Motor neuron (in vitro differentiated cells): Measurements from ENCODE around the gene PTPRN. TPM values are rescaled to one million over a fixed set of nuclear protein-coding genes. Genes with fewer than 3 reads are reported as not detected.

ENCODE experiments used
- ATAC-seq, 8 experiments: fragments of 200-7000 bp; cut with Tn5 transposase; replicated peaks in 6 of 8; 2 replicates each; pipeline ENCODE4 v1.8.0; 2021; ENCODE audit warnings: mild to moderate bottlenecking in 8 of 8, moderate library complexity in 8 of 8
- H3K27ac ChIP-seq, 2 donors: fragments of 250-450 bp; sonication (Bioruptor Pico); 2 replicates each; pipeline ENCODE4 v1.9.0; 2021; ENCODE audit warnings: antibody characterized with exemption in 2 of 2, mild to moderate bottlenecking in 2 of 2, moderate library complexity in 1 of 2
- H3K4me1 ChIP-seq, 2 donors: fragments of 250-450 bp; sonication (Bioruptor Pico); replicated peaks in 1 of 2; 2 replicates each; pipeline ENCODE4 v1.6.1; 2021; ENCODE audit warnings: antibody characterized with exemption in 2 of 2, mild to moderate bottlenecking in 2 of 2, moderate library complexity in 1 of 2
- H3K4me3 ChIP-seq, 5 donors: fragments of 250-450 bp; sonication (Bioruptor Pico); 2 replicates each; pipeline ENCODE4 v1.9.0; 2021; ENCODE audit warnings: antibody characterized with exemption in 5 of 5, mild to moderate bottlenecking in 5 of 5, moderate library complexity in 4 of 5
- WGBS, 10 experiments: fragments of 450-650 bp; shearing (Covaris generic); methylation state at CpG; one replicate each; pipeline ENCODE4 v1.0.0; 2022; 5-methylcytosine and 5-hydroxymethylcytosine counted together
- in situ Hi-C, 9 experiments: fragments of 400-800 bp; cut with MboI; loops; one replicate each; pipeline ENCODE4 v1.15.0; 2021; ENCODE audit warnings: low sequenced_read_pairs in 9 of 9, low pct_unique_long_range_greater_than_20kb in 2 of 9; ENCODE audit not compliant: unreplicated experiment in 9 of 9
- total RNA-seq, 8 experiments: library from RNA; unstranded; fragments of 300-600 nt; gene quantifications; 2 replicates each; pipeline versions ENCODE4 v1.2.3 to v1.2.4, GENCODE V29; 2022

The PTPRN gene
- total RNA-seq, 8 experiments from 2014 or later: 0.92 to 159 (median 15.3) TPM

DNA sequence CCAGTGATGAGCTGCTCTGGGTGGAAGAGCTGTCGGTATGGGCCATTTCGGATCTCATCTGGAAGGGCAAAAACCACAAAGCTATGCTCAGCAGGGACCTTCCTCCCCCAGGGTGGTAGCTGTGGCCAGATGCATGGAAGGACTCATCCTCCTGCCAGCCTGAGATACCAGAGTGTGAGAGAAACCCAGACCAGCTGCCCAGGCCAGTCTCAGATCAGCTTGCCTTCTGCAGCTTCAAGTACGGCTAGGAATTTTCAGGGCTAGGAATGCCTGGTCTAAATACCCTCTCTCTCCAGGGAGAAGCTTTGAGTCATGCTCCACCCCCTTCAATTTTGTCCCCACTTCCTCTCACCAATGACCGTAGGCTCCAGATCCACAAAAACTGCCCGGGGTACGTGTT lies 57.5 kb downstream of the PTPRN start:
- peaks cover 22 to 29% of the 10 kb centered on the region in 2 donors for H3K4me1 ChIP-seq
- H3K4me3 ChIP-seq: no peak overlapping the region
- in situ Hi-C loops: no loop called here
- no peak for ATAC-seq
- H3K27ac ChIP-seq: no peak overlapping the region
- 50 to 90% (median 79%) methylated on average over 1 to 6 of the region's 6 CpGs; no CpG with 5 or more reads in 6 of the 10 experiments for WGBS, 10 experiments

DNA sequence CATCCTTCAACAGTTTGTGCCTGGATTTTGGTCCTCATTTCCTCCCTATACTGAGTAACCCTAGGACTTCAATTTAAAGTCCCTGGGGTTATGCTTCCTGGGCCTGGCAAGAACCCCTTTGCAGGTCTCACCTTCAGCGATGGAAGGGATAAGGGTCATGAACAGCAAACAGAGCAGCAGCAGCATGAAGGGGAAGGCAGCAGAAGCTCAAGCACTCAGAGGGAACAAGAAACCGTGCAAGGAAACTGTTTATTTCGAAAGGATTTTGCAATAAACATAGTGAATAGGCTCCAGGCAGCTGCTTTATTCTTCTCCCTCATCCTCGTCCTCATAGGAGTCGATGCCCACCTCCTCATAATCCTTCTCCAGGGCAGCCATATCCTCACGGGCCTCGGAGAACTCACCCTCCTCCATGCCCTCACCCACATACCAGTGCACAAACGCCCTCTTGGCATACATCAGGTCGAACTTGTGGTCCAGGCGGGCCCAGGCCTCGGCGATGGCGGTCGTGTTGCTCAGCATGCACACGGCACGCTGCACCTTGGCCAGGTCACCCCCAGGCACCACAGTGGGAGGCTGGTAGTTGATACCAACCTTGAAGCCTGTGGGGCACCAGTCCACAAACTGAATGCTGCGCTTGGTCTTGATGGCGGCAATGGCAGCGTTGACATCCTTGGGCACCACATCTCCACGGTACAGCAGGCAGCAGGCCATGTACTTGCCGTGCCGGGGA lies 59.0 kb downstream of the PTPRN start:
- in situ Hi-C loops: no loop called here
- H3K4me3 ChIP-seq: no peak overlapping the region
- 60 to 95% (median 81%) methylated on average over 2 to 14 of the region's 22 CpGs for WGBS, 10 experiments
- ATAC-seq: no peak
- H3K4me1 ChIP-seq: peaks cover 28 to 37% of the 10 kb centered on the region in 2 donors
- peak overlapping the region; percentile 67 to 85 for H3K27ac ChIP-seq

GRCh38 chr2:219249203-219249980 lies 59.8 kb downstream of the PTPRN start:
- ATAC-seq: peak; percentile 6 to 71 (median 58)
- H3K27ac ChIP-seq: peak overlapping the region; percentile 67 to 85
- in situ Hi-C loops: no loop called here
- H3K4me1 ChIP-seq: peaks cover 32 to 38% of the 10 kb centered on the region in 2 donors
- peak overlapping the region in 2 of 5 donors; percentile 1 to 3 for H3K4me3 ChIP-seq
- WGBS, 10 experiments: 0 to 80% (median 0%) methylated on average over 1 to 2 of the region's 7 CpGs; no CpG with 5 or more reads in 5 of the 10 experiments

DNA sequence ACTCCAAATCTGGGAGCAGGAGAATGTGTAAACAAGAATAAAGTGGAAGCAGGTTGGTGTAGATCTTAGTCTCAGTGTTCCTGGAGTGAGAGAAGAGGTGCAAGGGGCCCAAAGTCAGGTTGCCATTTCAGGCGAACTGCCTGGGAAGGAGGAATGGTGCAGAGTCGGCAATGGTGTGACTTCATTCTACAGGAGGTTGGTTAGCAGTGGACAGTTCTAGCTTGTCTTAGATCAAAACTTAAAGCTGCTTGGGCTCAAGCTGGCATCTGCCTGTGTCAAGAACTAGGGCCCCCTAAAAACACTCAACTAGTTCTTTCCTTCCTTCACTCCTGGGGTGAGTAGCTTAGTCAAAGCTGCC lies 60.4 kb downstream of the PTPRN start:
- Histone ChIP-seq H3K4me3 (peak overlapping the region in 1 of 5 donors; percentile 3), H3K4me1 (peaks cover 34 to 39% of the 10 kb centered on the region in 2 donors), H3K27ac (peak overlapping the region; percentile 67 to 85)
- 0 to 83% (median 73%) methylated on average over 1 to 2 of the region's 2 CpGs; no CpG with 5 or more reads in 4 of the 10 experiments for WGBS, 10 experiments
- in situ Hi-C loops: no loop called here
- ATAC-seq: no peak

GRCh38 chr2:219247678-219248642 lies 61.2 kb downstream of the PTPRN start:
- H3K27ac ChIP-seq: peak overlapping the region in 1 of 2 donors; percentile 15
- H3K4me1 ChIP-seq: peaks cover 26 to 35% of the 10 kb centered on the region in 2 donors

DNA sequence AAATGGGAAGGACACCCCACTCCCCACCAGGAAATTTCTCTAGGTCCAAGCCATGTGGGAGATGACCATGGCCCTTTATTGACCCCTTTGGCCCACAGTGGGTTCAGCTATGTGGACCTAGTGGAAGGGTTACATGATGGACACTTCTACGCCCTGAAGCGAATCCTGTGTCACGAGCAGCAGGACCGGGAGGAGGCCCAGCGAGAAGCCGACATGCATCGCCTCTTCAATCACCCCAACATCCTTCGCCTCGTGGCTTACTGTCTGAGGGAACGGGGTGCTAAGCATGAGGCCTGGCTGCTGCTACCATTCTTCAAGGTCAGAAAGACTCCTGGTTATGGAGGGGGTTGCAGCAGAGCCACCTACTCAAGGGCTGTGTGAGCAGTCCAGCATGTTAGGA lies 62.6 kb downstream of the PTPRN start:
- in situ Hi-C loops: no loop called here
- WGBS, 10 experiments: 91 to 100% (median 100%) methylated on average over 1 to 6 of the region's 10 CpGs; no CpG with 5 or more reads in 4 of the 10 experiments
- H3K4me1 ChIP-seq: peaks cover 24 to 29% of the 10 kb centered on the region in 2 donors
- peak overlapping the region in 4 of 5 donors; percentile 62 to 93 (median 77) for H3K4me3 ChIP-seq
- no peak overlapping the region for H3K27ac ChIP-seq
- ATAC-seq: no peak

More at GRCh38 chr2:219247678-219248642, 61.2 kb downstream of the PTPRN start:
- ATAC-seq: no peak
- WGBS, 10 experiments: 89 to 100% (median 94%) methylated on average over 1 to 6 of the region's 17 CpGs; no CpG with 5 or more reads in 3 of the 10 experiments
- in situ Hi-C loops: no loop called here
- no peak overlapping the region for H3K4me3 ChIP-seq

DNA sequence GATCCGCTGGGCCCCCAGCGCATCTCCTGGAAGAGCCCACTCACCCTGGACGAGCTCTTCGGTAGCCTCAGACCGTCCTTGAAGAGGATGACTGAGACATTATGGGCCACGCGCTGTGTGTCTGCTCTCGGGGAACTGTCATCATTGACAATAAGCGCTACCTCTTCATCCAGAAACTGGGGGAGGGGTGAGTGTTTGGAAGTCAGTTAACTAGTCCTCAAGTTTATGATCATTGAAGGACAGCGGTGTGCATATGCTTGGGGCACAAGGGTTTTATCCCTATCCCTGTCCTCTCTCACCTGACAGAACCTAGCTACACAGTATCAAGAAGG lies 63.3 kb downstream of the PTPRN start:
- 0 to 20% (median 9%) methylated on average over 1 to 6 of the region's 10 CpGs; no CpG with 5 or more reads in 6 of the 10 experiments for WGBS, 10 experiments
- H3K4me1 ChIP-seq: peaks cover 24 to 29% of the 10 kb centered on the region in 2 donors
- H3K4me3 ChIP-seq: peak overlapping the region; percentile 59 to 93 (median 73)
- ATAC-seq: peak in 2 of 8 experiments; percentile 3 to 6
- in situ Hi-C loops: no loop called here
- H3K27ac ChIP-seq: peak overlapping the region; percentile 87 to 95

DNA sequence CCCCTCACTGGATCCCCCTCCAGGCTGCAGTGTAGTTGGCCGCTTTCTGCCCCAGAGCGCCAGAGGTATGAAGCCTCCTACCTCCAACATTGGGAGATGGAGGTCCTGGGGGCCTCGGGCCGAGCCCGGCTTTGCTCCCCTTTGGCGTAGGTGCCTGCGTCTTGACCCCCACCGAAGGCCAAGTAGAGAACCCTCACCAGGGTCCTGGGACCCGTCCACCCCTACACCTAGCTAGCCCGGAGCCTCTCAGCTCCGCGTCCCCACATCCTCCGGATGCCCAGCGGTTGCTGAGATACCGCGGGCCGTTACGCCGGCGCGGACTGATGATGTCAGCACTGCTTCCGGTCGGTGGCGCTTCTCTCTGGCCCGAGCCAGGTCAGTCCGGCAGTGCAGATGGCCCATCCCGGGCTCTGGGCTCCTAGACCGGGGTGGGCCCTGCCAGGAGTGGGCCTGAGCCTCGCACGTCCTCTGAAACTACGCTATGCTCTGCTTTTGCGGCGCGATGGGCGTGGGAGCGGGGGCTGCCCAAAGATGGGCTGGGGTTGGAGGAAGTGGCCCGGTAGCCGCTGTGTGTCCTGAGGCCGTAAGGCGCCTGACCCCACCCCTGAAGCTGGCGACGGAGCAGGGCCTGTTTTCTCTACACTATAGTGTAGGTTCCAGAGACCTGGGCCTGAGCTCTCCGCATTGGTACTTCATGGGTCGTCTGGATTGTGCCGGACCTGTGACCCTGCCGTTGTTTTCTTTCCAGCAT lies 63.9 kb downstream of the PTPRN start, which contains the start of the genes GLB1L and STK16:
GLB1L (minus strand) TSS at position 297 of the 751 bp plus-strand sequence. CDS start 1,871 bp downstream, outside the sequence.
STK16 (plus strand) TSS at position 332 of the 751 bp plus-strand sequence. CDS start 521 bp downstream, outside the sequence.
- in situ Hi-C loops: no loop called here

DNA sequence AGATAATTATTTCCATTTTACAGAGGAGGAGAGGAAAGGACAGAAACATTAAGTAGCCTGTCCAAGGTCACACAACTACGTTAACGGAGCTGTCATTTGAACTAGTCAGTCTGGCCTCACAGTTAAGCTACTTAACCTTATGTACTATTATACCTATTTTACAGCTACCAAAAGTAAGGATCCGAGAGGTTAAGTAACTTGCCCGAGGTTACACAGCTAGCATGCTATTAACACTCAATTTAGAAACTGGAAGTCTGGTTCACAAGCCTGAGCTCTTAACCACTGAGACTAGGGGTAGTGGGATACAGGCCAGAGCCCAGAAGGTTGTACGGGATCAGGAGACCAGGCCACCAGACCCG lies 64.4 kb downstream of the PTPRN start:
- H3K4me3 ChIP-seq: peak overlapping the region; percentile 59 to 93 (median 73)
- 0 to 92% (median 40%) methylated on average over 1 to 5 of the region's 6 CpGs; no CpG with 5 or more reads in 3 of the 10 experiments for WGBS, 10 experiments
- in situ Hi-C loops: no loop called here
- peak overlapping the region; percentile 87 to 95 for H3K27ac ChIP-seq
- H3K4me1 ChIP-seq: peaks cover 22 to 25% of the 10 kb centered on the region in 2 donors
- ATAC-seq: no peak

More for the DNA sequence above, 63.9 kb downstream of the PTPRN start, which contains the start of the genes GLB1L and STK16:
- peaks cover 24 to 29% of the 10 kb centered on the region in 2 donors for H3K4me1 ChIP-seq
- ATAC-seq: peak; percentile 74 to 95 (median 84)
- H3K27ac ChIP-seq: peak within 1 kb of the TSS; percentile 87 to 95
- H3K4me3 ChIP-seq: peak within 1 kb of the TSS; percentile 59 to 93 (median 73)
- WGBS, 10 experiments: 0% methylated on average over 1 to 9 of the region's 46 CpGs; no CpG with 5 or more reads in 6 of the 10 experiments

GRCh38 chr2:219243291-219243761 lies 65.9 kb downstream of the PTPRN start:
- in situ Hi-C loops: no loop called here
- Histone ChIP-seq H3K27ac (no peak overlapping the region), H3K4me3 (no peak overlapping the region), H3K4me1 (peaks cover 13 to 15% of the 10 kb centered on the region in 2 donors)
- no peak for ATAC-seq
- WGBS, 10 experiments: 47 to 86% (median 81%) methylated on average over 1 to 12 of the region's 28 CpGs; no CpG with 5 or more reads in 4 of the 10 experiments
